ENCODE data around the gene RASAL2.

The RASAL2 gene

DNA sequence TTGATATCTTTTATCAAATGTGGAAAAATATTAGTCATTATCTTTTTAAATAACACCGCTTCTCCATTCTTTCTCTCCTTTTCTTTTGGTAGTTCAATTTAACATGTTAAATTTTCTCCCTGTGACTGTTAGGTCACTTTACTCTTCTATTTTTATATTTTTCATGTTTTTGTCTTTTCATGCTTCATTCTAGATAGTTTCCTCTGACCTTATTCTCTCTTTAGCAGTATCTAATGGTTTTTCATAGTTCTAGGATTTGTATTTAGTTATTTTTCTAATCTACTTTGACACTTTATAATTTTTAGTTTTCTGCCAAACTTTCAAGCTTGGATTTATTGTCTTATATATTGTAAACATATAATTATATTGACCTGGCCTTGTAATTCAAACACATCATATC lies 116.0 kb downstream of the RASAL2 start:
- Histone ChIP-seq H3K4me3 (ENCODE audit: low read length) (no peak overlapping the region), H3K27me3 (replicated peaks; ENCODE audit: control insufficient read depth, insufficient read depth, low read length) (no peaks in the 10 kb centered on the region), H3K36me3 (ENCODE audit: control insufficient read depth, insufficient read depth, low read length, severe bottlenecking) (peaks cover 9% of the 10 kb centered on the region), H3K9ac (ENCODE audit: low read length) (no peak overlapping the region), H3K9me3 (ENCODE audit: control insufficient read depth, low read length) (peaks cover 33% of the 10 kb centered on the region), H3K4me1 (ENCODE audit: control insufficient read depth, insufficient read depth, low read length) (no peaks in the 10 kb centered on the region)
- no peak for DNase-seq (ENCODE audit: low read depth)

DNA sequence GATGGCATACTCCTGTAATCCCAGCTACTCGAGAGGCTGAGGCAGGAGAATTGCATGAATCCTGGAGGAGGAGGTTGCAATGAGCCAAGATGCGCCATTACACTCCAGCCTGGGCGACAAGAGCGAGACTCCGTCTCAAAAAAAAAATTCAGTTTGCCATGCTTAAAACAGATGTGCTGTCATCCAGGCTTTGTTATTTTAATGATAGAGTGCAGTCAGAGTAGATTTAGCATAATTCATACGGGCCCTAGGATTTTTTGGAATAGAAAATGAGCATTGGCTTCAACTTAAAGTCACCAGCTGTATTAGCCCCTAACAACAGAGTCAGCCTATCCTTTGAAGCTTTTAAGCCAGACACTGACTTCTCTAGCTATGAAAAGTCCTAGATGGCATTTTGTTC lies 124.6 kb downstream of the RASAL2 start:
- DNase-seq (ENCODE audit: low read depth), result no peak
- Histone ChIP-seq H3K4me3 (ENCODE audit: low read length) (no peak overlapping the region), H3K4me1 (ENCODE audit: control insufficient read depth, insufficient read depth, low read length) (no peaks in the 10 kb centered on the region), H3K9ac (ENCODE audit: low read length) (no peak overlapping the region), H3K9me3 (ENCODE audit: control insufficient read depth, low read length) (no peaks in the 10 kb centered on the region), H3K36me3 (ENCODE audit: control insufficient read depth, insufficient read depth, low read length, severe bottlenecking) (no peaks in the 10 kb centered on the region), H3K27me3 (replicated peaks; ENCODE audit: control insufficient read depth, insufficient read depth, low read length) (no peaks in the 10 kb centered on the region)

DNA sequence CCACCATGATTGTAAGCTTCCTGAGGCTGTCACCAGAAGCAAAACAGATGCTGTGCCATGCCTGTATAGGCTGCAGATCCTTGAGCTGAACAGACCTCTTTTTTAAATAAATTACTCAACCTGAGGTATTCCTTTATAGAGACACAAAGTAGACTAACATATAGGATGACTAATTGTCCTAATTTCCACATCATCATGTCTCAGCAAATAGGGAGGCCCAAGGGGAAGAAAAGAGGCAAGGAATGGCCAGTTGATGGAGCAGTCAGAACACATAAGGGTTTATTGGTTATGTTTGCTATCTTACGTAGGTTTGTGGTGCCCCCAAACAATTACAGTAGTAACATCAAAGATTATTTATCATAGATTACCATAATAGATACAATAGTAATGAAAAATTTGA lies 126.2 kb downstream of the RASAL2 start:
- H3K4me1 ChIP-seq (ENCODE audit: control insufficient read depth, insufficient read depth, low read length), result no peaks in the 10 kb centered on the region
- no peak overlapping the region for H3K4me3 ChIP-seq (ENCODE audit: low read length)
- no peaks in the 10 kb centered on the region for H3K36me3 ChIP-seq (ENCODE audit: control insufficient read depth, insufficient read depth, low read length, severe bottlenecking)
- DNase-seq (ENCODE audit: low read depth), result peak; percentile 24
- H3K27me3 ChIP-seq (replicated peaks; ENCODE audit: control insufficient read depth, insufficient read depth, low read length), result no peaks in the 10 kb centered on the region
- H3K9ac ChIP-seq (ENCODE audit: low read length), result no peak overlapping the region
- no peaks in the 10 kb centered on the region for H3K9me3 ChIP-seq (ENCODE audit: control insufficient read depth, low read length)

DNA sequence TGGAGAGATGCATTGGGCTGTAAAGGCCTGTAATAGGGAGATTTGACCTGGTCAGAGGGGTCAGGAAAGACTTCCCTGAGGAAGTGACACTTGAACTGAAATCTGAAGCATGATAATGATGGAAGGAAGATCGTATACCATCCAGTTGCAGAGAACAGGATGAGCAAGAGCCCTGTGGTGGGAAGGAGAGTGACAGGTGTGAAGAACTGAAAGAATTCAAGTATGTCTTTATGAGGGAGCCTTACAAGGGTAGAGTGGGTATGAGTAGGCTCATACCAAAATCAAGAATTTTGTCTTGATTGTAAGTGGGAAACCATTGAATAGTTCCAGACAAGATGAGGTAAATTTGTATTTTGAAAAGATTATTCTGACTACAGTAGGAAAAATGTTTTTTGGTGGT lies 129.4 kb downstream of the RASAL2 start:
- Histone ChIP-seq H3K4me1 (ENCODE audit: control insufficient read depth, insufficient read depth, low read length) (no peaks in the 10 kb centered on the region), H3K9me3 (ENCODE audit: control insufficient read depth, low read length) (no peaks in the 10 kb centered on the region), H3K36me3 (ENCODE audit: control insufficient read depth, insufficient read depth, low read length, severe bottlenecking) (no peaks in the 10 kb centered on the region), H3K4me3 (ENCODE audit: low read length) (no peak overlapping the region), H3K27me3 (replicated peaks; ENCODE audit: control insufficient read depth, insufficient read depth, low read length) (no peaks in the 10 kb centered on the region), H3K9ac (ENCODE audit: low read length) (no peak overlapping the region)
- DNase-seq (ENCODE audit: low read depth), result no peak

DNA sequence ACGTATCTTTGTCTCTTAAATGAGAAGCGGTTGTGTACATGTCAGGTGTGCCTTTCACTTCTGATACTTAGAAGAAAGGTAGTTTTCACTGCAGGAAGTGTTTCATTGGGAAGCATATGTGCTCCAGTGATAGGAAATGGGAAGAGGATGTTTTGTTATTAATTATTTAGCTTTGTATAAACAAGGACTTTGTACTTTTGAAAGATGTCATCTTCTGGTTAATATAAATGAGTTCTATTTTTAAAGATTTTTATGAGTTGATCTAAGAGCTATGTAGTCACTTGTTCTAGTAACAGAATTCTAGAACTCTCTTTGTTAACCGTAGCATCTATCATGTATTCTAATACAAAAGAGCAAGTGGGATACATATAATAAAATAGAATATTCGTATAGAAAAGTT lies 130.5 kb downstream of the RASAL2 start:
- DNase-seq (ENCODE audit: low read depth), result no peak
- H3K4me1 ChIP-seq (ENCODE audit: control insufficient read depth, insufficient read depth, low read length), result no peaks in the 10 kb centered on the region
- H3K9me3 ChIP-seq (ENCODE audit: control insufficient read depth, low read length), result no peaks in the 10 kb centered on the region
- no peak overlapping the region for H3K9ac ChIP-seq (ENCODE audit: low read length)
- no peaks in the 10 kb centered on the region for H3K36me3 ChIP-seq (ENCODE audit: control insufficient read depth, insufficient read depth, low read length, severe bottlenecking)
- no peak overlapping the region for H3K4me3 ChIP-seq (ENCODE audit: low read length)
- no peaks in the 10 kb centered on the region for H3K27me3 ChIP-seq (replicated peaks; ENCODE audit: control insufficient read depth, insufficient read depth, low read length)

DNA sequence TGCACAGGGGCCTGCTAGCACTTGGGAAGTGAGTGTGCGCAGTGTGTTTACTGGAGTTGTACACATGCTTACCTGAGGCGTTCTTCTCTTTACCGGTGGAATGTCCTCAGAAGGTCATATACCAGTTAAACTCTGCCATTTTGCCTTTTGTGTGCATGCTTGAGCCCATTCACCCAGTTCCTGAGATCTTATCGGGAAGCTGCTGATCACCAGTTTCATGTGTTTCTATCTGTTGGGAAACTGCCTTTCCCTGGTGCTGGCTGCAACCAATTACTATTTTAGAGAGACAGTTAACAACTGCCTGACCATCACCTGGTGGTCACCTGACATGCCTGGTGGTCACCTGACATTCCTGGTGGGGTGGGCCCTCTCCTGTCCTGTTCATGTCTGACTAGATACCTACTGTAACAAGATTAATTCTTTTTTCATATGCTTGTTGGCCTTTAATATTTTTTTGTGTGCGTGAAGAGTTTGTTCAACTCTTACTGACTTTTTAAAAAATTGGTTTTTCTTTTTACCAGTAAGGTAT lies 137.0 kb downstream of the RASAL2 start:
- H3K9me3 ChIP-seq (ENCODE audit: control insufficient read depth, low read length), result no peaks in the 10 kb centered on the region
- H3K9ac ChIP-seq (ENCODE audit: low read length), result no peak overlapping the region
- H3K4me3 ChIP-seq (ENCODE audit: low read length), result no peak overlapping the region
- H3K36me3 ChIP-seq (ENCODE audit: control insufficient read depth, insufficient read depth, low read length, severe bottlenecking), result no peaks in the 10 kb centered on the region
- H3K27me3 ChIP-seq (replicated peaks; ENCODE audit: control insufficient read depth, insufficient read depth, low read length), result no peaks in the 10 kb centered on the region
- peaks cover 8% of the 10 kb centered on the region for H3K4me1 ChIP-seq (ENCODE audit: control insufficient read depth, insufficient read depth, low read length)
- DNase-seq (ENCODE audit: low read depth), result no peak

DNA sequence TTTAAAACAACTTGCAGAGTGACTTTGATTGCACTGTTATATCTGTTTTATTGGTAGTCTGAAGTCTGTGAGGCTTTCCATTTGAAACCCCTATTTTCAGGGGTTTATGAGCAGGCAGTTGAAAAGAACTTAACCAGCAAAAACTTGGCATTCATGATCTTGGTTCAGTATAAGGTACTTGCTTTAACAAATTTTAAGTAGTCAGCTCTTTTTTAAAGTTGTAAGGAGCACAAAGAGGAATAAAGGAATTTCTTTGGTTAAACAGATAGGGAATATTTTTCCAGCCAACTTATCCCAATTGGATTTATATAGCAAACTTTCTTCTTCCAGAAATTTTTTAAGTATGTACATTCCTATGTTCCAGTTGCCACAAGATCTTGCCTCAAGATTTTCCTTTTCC lies 138.2 kb downstream of the RASAL2 start:
- Histone ChIP-seq H3K9me3 (ENCODE audit: control insufficient read depth, low read length) (no peaks in the 10 kb centered on the region), H3K27me3 (replicated peaks; ENCODE audit: control insufficient read depth, insufficient read depth, low read length) (no peaks in the 10 kb centered on the region), H3K4me1 (ENCODE audit: control insufficient read depth, insufficient read depth, low read length) (peaks cover 8% of the 10 kb centered on the region), H3K4me3 (ENCODE audit: low read length) (no peak overlapping the region), H3K9ac (ENCODE audit: low read length) (no peak overlapping the region), H3K36me3 (ENCODE audit: control insufficient read depth, insufficient read depth, low read length, severe bottlenecking) (no peaks in the 10 kb centered on the region)
- DNase-seq (ENCODE audit: low read depth), result no peak

DNA sequence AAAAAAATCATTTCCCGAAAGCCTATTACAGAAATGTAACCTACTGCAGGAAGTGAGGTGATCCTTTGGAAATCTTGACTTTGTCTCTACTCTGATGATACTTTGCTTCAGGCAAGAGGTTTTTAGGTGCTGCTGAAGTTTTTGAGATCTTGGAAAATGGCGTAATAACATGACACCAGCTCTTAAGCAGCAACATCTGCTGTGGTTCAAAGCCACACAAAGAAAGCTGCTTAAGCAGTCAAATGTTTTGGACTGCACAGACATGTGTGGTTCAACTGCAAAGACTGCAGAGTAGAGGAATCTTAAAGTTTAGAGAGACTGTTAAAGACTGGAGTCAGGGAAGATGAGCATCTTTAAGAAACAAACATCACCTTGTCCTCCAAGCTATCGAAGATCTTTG lies 139.0 kb downstream of the RASAL2 start:
- DNase-seq (ENCODE audit: low read depth), result peak; percentile 56
- H3K4me3 ChIP-seq (ENCODE audit: low read length), result no peak overlapping the region
- H3K4me1 ChIP-seq (ENCODE audit: control insufficient read depth, insufficient read depth, low read length), result peaks cover 8% of the 10 kb centered on the region
- no peaks in the 10 kb centered on the region for H3K36me3 ChIP-seq (ENCODE audit: control insufficient read depth, insufficient read depth, low read length, severe bottlenecking)
- no peaks in the 10 kb centered on the region for H3K9me3 ChIP-seq (ENCODE audit: control insufficient read depth, low read length)
- H3K27me3 ChIP-seq (replicated peaks; ENCODE audit: control insufficient read depth, insufficient read depth, low read length), result no peaks in the 10 kb centered on the region
- H3K9ac ChIP-seq (ENCODE audit: low read length), result no peak overlapping the region

DNA sequence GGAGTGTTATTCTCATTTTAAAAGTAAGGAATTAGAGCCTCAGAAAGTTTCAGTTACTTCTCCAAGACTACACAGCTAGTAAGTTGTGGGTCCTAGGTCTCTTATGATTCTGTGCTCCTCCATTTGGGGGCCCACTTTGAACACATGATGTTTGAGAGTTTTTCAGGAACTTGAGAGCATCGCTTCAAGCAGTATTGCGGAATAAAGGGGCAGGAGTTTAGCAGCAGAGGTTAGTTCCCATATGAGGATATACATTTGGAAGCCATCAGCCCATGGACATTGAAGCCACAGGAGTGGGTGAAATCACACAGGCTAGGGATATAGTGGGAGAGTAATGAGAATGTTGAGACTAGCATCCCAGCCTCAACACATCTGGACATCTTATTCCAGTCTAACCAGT lies 143.2 kb downstream of the RASAL2 start:
- Histone ChIP-seq H3K4me1 (ENCODE audit: control insufficient read depth, insufficient read depth, low read length) (peaks cover 43% of the 10 kb centered on the region), H3K27me3 (replicated peaks; ENCODE audit: control insufficient read depth, insufficient read depth, low read length) (no peaks in the 10 kb centered on the region), H3K36me3 (ENCODE audit: control insufficient read depth, insufficient read depth, low read length, severe bottlenecking) (no peaks in the 10 kb centered on the region), H3K4me3 (ENCODE audit: low read length) (no peak overlapping the region), H3K9me3 (ENCODE audit: control insufficient read depth, low read length) (no peaks in the 10 kb centered on the region), H3K9ac (ENCODE audit: low read length) (no peak overlapping the region)
- DNase-seq (ENCODE audit: low read depth), result no peak

DNA sequence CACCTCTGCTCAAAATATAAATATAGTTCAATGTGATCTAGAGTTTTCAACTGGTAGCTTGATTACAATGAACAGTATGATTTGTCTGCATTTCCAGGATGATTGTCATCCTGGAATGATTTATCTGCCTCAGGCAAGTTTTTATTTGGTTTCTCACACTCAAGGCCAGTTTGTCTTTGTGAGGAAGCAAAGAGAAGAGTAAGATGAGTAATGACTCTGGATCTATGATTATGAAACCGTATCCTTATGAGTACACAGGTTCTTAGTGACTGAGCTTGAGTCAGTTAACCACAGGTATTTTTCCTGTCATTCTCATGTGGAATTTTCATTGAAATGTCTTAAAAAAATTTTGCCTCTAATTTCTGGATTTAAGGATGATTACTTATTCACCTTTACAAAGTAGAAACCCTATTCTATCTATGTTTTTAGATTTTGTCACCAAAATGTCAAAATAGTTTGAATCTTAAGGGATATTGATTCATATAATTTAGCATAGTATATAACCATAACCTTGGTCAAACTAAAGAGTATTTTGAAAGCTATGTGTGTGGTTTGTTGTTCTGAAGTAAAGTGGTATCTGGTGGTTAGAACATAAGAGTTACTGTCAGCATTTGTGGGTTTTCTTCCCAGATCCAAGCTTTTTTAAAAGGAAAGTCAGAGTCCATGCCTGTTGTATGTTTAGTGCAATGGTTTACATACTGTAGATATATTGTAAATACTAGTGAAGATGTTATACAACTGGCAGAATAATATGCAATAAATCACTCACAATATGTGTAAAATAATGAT lies 145.0 kb downstream of the RASAL2 start:
- H3K4me1 ChIP-seq (ENCODE audit: control insufficient read depth, insufficient read depth, low read length), result peaks cover 39% of the 10 kb centered on the region
- peak; percentile 95 for DNase-seq (ENCODE audit: low read depth)
- peak overlapping the region; percentile 25 for H3K4me3 ChIP-seq (ENCODE audit: low read length)
- H3K36me3 ChIP-seq (ENCODE audit: control insufficient read depth, insufficient read depth, low read length, severe bottlenecking), result no peaks in the 10 kb centered on the region
- no peaks in the 10 kb centered on the region for H3K9me3 ChIP-seq (ENCODE audit: control insufficient read depth, low read length)
- peak overlapping the region; percentile 36 for H3K9ac ChIP-seq (ENCODE audit: low read length)
- H3K27me3 ChIP-seq (replicated peaks; ENCODE audit: control insufficient read depth, insufficient read depth, low read length), result no peaks in the 10 kb centered on the region

DNA sequence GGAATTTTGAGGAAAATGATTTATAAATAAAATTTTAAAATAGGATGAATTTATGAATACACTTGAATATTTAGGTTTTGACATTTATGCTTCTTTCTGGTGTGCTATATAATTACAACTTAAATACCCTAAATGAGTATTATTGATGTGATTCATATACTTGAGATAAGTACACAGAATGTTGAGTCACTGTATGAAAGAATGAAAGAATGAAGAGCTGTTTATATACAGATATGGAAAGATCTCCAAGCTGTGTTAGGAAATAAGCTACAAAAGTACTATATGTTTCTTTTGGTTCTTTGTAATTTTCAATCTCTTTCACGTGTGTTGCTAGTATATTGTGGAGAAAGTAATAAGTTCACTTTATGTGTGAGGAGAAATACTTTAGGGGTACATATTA lies 147.2 kb downstream of the RASAL2 start:
- Histone ChIP-seq H3K36me3 (ENCODE audit: control insufficient read depth, insufficient read depth, low read length, severe bottlenecking) (no peaks in the 10 kb centered on the region), H3K9ac (ENCODE audit: low read length) (no peak overlapping the region), H3K27me3 (replicated peaks; ENCODE audit: control insufficient read depth, insufficient read depth, low read length) (no peaks in the 10 kb centered on the region), H3K4me3 (ENCODE audit: low read length) (peak overlapping the region; percentile 8), H3K9me3 (ENCODE audit: control insufficient read depth, low read length) (no peaks in the 10 kb centered on the region), H3K4me1 (ENCODE audit: control insufficient read depth, insufficient read depth, low read length) (peaks cover 39% of the 10 kb centered on the region)
- DNase-seq (ENCODE audit: low read depth), result peak; percentile 75

DNA sequence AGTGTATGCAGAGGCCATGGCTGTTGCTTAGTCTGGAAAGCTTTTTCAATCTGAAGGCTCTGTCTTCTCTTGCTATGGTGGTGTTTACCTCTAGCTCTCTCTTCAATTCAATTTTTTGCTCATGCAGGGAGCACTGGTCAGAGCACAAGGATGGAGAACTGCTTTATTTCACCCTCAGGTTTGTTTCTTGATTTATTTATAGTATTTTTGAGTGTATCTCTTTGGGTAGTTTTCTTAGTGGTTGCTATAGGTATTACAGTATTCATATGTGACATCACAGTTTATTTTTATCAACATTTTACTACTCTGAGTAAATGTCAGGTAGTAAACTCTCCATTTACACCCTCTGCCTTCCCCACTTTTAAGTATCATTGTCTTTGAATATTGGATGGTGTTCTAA lies 147.9 kb downstream of the RASAL2 start:
- no peak overlapping the region for H3K9ac ChIP-seq (ENCODE audit: low read length)
- H3K4me1 ChIP-seq (ENCODE audit: control insufficient read depth, insufficient read depth, low read length), result peaks cover 39% of the 10 kb centered on the region
- no peak for DNase-seq (ENCODE audit: low read depth)
- no peaks in the 10 kb centered on the region for H3K27me3 ChIP-seq (replicated peaks; ENCODE audit: control insufficient read depth, insufficient read depth, low read length)
- no peak overlapping the region for H3K4me3 ChIP-seq (ENCODE audit: low read length)
- no peaks in the 10 kb centered on the region for H3K36me3 ChIP-seq (ENCODE audit: control insufficient read depth, insufficient read depth, low read length, severe bottlenecking)
- no peaks in the 10 kb centered on the region for H3K9me3 ChIP-seq (ENCODE audit: control insufficient read depth, low read length)

Measured in adipocyte (in vitro differentiated cells).